ENCODE data around the gene RTCA. TPM values are rescaled to one million over a fixed set of nuclear protein-coding genes. Genes with fewer than 3 reads are reported as not detected.
"Not testable (repeated sequence)": the region's sequence is repeated elsewhere in the genome, so short reads cannot be mapped to it uniquely, and the experiment has no call there.

The RTCA gene
- total RNA-seq, 2 donors from 2014 or later, result 15.4 to 23.8 TPM

DNA sequence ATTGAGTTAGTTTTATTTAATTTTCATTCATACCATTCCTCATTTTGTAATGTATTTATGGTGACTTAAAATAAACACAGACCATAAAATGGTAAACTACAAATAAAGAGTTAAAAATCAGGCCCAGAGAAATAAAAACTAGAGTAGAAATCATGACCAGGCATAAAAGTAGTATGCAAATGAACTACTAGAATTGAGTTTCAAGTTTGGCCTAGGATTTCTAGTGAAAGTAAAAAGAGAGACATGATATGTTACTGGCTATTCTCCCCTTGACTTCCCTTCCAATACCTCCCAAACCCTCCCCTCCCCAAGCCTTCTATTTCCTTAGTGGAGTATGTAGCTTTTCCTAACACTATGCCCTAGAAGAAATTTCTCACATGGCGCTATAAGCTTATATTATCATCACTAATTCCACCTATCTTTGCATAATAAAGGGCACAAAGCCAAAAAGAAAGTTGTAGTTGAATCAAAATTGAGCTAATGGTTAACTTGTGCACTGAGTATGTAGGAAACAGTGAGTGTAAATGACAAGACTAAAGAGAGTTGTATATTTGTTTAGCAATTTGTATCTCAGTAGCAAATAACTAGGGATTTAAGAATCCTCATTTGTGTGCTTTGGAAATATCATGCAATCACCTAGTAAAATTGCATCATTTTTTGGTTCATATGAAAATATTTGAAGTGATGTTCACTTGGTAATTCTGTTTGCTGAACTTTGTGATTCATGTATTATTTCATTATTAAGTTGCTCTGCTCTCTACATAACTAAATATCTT is 56.6 kb downstream of the RTCA start:
- peaks cover 11% of the 10 kb centered on the region for H3K9me3 ChIP-seq
- no peaks in the 10 kb centered on the region for H3K36me3 ChIP-seq
- no peaks in the 10 kb centered on the region for H3K4me1 ChIP-seq (ENCODE audit: control insufficient read depth in 1 of 2, low read depth in 2 of 2)
- ATAC-seq (ENCODE audit: insufficient number of reproducible peaks, low FRiP score, low read depth), result no peak
- no peaks in the 10 kb centered on the region for H3K27me3 ChIP-seq (replicated peaks; ENCODE audit: insufficient read depth)
- H3K27ac ChIP-seq, result no peak overlapping the region
- TF ChIP-seq, protein P1, sequence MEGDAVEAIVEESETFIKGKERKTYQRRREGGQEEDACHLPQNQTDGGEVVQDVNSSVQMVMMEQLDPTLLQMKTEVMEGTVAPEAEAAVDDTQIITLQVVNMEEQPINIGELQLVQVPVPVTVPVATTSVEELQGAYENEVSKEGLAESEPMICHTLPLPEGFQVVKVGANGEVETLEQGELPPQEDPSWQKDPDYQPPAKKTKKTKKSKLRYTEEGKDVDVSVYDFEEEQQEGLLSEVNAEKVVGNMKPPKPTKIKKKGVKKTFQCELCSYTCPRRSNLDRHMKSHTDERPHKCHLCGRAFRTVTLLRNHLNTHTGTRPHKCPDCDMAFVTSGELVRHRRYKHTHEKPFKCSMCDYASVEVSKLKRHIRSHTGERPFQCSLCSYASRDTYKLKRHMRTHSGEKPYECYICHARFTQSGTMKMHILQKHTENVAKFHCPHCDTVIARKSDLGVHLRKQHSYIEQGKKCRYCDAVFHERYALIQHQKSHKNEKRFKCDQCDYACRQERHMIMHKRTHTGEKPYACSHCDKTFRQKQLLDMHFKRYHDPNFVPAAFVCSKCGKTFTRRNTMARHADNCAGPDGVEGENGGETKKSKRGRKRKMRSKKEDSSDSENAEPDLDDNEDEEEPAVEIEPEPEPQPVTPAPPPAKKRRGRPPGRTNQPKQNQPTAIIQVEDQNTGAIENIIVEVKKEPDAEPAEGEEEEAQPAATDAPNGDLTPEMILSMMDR (IDR thresholded peaks at IDR 0.05), result no peak
- no peak overlapping the region for H3K4me3 ChIP-seq
- DNase-seq (ENCODE audit: low spot score), result no peak

- H3K4me1 ChIP-seq (ENCODE audit: control insufficient read depth in 1 of 2, low read depth in 2 of 2), result no peaks in the 10 kb centered on the region
- no peaks in the 10 kb centered on the region for H3K36me3 ChIP-seq
- peak; percentile 18 for ATAC-seq (ENCODE audit: insufficient number of reproducible peaks, low FRiP score, low read depth)
- H3K27me3 ChIP-seq (replicated peaks; ENCODE audit: insufficient read depth), result no peaks in the 10 kb centered on the region
- H3K4me3 ChIP-seq, result no peak overlapping the region
- TF ChIP-seq, protein P1 (IDR thresholded peaks at IDR 0.05), result no peak
- H3K9me3 ChIP-seq, result peaks cover 11% of the 10 kb centered on the region
- no peak overlapping the region for H3K27ac ChIP-seq
- no peak for DNase-seq (ENCODE audit: low spot score)
Observed at GRCh38 chr1:100323419-100324106, 57.5 kb downstream of the RTCA start.

DNA sequence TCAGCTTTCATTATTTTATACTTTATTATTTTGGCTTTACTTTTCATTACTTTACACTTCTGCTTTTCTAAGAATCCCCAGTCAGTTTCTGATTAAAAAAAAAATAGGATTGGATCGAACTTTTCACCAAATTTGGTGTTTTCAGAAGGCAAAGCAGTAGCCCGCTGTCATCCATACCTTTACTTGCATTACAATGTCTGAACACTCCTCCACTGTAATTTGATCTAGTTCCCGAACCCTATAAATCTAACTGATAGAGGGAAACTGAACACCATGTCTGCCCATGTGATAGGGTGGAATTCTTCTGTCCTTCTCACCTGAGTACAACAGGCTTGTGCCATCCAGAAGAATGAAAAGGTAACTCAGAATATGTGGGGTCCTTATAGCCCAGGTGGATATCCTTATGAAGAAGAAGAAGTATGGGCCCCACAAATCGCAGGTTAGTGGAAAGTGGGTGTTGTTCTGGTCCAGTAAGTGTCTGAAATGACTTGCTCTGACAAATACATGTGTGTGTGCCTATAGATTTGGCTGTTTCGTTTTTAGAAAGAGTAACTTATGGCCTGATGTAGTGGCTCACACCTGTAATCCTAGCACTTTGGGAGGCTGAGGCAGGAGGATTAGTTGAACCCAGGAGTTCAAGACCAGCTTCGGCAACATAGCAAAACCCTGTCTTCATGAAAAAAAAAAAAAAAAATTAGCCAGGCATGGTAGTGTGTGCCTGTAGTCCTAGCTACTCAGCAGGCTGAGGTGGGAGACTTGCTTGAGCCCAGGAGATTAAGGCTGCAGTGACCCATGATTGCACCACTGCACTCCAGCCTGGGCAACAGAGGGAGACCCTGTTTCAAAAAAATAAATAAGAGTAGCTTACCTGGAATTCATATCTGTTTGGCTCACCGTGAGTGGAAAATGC is 59.7 kb downstream of the RTCA start:
- DNase-seq (ENCODE audit: low spot score), result no peak
- Histone ChIP-seq H3K27me3 (replicated peaks; ENCODE audit: insufficient read depth) (no peaks in the 10 kb centered on the region), H3K4me1 (ENCODE audit: control insufficient read depth in 1 of 2, low read depth in 2 of 2) (no peaks in the 10 kb centered on the region), H3K4me3 (no peak overlapping the region), H3K27ac (no peak overlapping the region), H3K36me3 (no peaks in the 10 kb centered on the region), H3K9me3 (no peaks in the 10 kb centered on the region)
- no peak for ATAC-seq (ENCODE audit: insufficient number of reproducible peaks, low FRiP score, low read depth)
- TF ChIP-seq, protein P1 (IDR thresholded peaks at IDR 0.05), result no peak

DNA sequence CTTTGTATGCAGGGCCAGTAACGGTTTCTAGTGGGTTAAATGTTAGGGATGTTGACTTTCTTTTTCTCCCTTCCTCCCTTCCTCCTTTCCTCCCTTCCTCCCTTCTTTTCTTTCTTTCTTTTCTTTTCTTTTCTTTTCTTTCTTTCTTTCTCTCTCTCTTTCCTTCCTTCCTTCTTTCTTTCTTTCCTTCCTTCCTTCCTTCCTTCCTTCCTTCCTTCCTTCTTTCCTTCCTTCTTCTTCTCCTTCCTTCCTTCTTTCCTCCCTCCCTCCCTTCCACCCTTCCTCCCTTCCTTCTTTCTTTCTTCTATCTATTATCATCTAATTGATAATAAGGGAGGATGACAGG is 60.3 kb downstream of the RTCA start:
- H3K4me1 ChIP-seq (ENCODE audit: control insufficient read depth in 1 of 2, low read depth in 2 of 2); DNase-seq (ENCODE audit: low spot score); ATAC-seq (ENCODE audit: insufficient number of reproducible peaks, low FRiP score, low read depth); H3K9me3 ChIP-seq; H3K4me3 ChIP-seq; H3K27ac ChIP-seq; H3K27me3 ChIP-seq (replicated peaks; ENCODE audit: insufficient read depth); H3K36me3 ChIP-seq: not testable (repeated sequence)

GRCh38 chr1:100328133-100328532 is 62.1 kb downstream of the RTCA start:
- Histone ChIP-seq H3K9me3 (no peaks in the 10 kb centered on the region), H3K27ac (no peak overlapping the region), H3K36me3 (no peaks in the 10 kb centered on the region), H3K4me3 (no peak overlapping the region), H3K27me3 (replicated peaks; ENCODE audit: insufficient read depth) (no peaks in the 10 kb centered on the region), H3K4me1 (ENCODE audit: control insufficient read depth in 1 of 2, low read depth in 2 of 2) (no peaks in the 10 kb centered on the region)
- no peak for DNase-seq (ENCODE audit: low spot score)
- TF ChIP-seq, protein P1 (IDR thresholded peaks at IDR 0.05), result no peak
- ATAC-seq (ENCODE audit: insufficient number of reproducible peaks, low FRiP score, low read depth), result no peak

GRCh38 chr1:100331146-100331545 is 65.1 kb downstream of the RTCA start:
- not testable (repeated sequence) for ATAC-seq (ENCODE audit: insufficient number of reproducible peaks, low FRiP score, low read depth)

More at GRCh38 chr1:100331146-100331545, 65.1 kb downstream of the RTCA start:
- DNase-seq (ENCODE audit: low spot score); H3K27ac ChIP-seq; H3K9me3 ChIP-seq; H3K27me3 ChIP-seq (replicated peaks; ENCODE audit: insufficient read depth); H3K4me3 ChIP-seq; H3K36me3 ChIP-seq; H3K4me1 ChIP-seq (ENCODE audit: control insufficient read depth in 1 of 2, low read depth in 2 of 2): not testable (repeated sequence)
